H9 (cell line): ENCODE results near the gene SLC35F5. TPM values are rescaled to one million over a fixed set of nuclear protein-coding genes. Genes with fewer than 3 reads are reported as not detected.

Experiments used
- DNase-seq: peaks from one replicate; pipeline ENCODE4 v3.0.0-alpha.2; 2017
- H2AFZ ChIP-seq: one replicate; pipeline ENCODE4 v1.6.1; 2013; ENCODE audit warnings: mild to moderate bottlenecking, low read length, control low read depth, moderate library complexity
- H2AK5ac ChIP-seq: 2 replicates; pipeline ENCODE4 v1.6.1; 2013; ENCODE audit warnings: low read length, control low read depth, mixed read lengths; ENCODE audit not compliant: insufficient read length
- H2BK120ac ChIP-seq: one replicate; pipeline ENCODE4 v1.6.1; 2013; ENCODE audit warnings: low read depth, mild to moderate bottlenecking, low read length, control low read depth, inconsistent platforms; ENCODE audit not compliant: poor library complexity, severe bottlenecking
- H2BK12ac ChIP-seq: 2 replicates; pipeline ENCODE4 v1.6.1; 2013; ENCODE audit warnings: low read length, control low read depth, mixed read lengths, low read depth; ENCODE audit not compliant: insufficient read length
- H2BK15ac ChIP-seq: 2 replicates; pipeline ENCODE4 v1.6.1; 2013; ENCODE audit warnings: low read depth, low read length, control low read depth
- H2BK20ac ChIP-seq: one replicate; pipeline ENCODE4 v1.6.1; 2013; ENCODE audit warnings: low read depth, mild to moderate bottlenecking, low read length, control low read depth, inconsistent platforms; ENCODE audit not compliant: poor library complexity, severe bottlenecking
- H2BK5ac ChIP-seq: 2 replicates; pipeline ENCODE4 v1.6.1; 2013; ENCODE audit warnings: low read length, control low read depth, mixed read lengths; ENCODE audit not compliant: insufficient read length
- H3K14ac ChIP-seq: 2 replicates; pipeline ENCODE4 v1.6.1; 2013; ENCODE audit warnings: low read length, control low read depth; ENCODE audit not compliant: insufficient read depth
- H3K18ac ChIP-seq: 2 replicates; pipeline ENCODE4 v1.6.1; 2013; ENCODE audit warnings: low read depth, mild to moderate bottlenecking, mixed read lengths, low read length, control low read depth; ENCODE audit not compliant: insufficient read length
- H3K23ac ChIP-seq: 2 replicates; pipeline ENCODE4 v1.6.1; 2013; ENCODE audit warnings: low read length, control low read depth, mixed read lengths, low read depth; ENCODE audit not compliant: insufficient read length
- H3K23me2 ChIP-seq: 2 replicates; pipeline ENCODE4 v1.6.1; 2013; ENCODE audit warnings: low read depth, mild to moderate bottlenecking, mixed read lengths, low read length, control low read depth; ENCODE audit not compliant: insufficient read length, poor library complexity, severe bottlenecking
- H3K27ac ChIP-seq: 2 replicates; pipeline ENCODE4 v1.5.1; 2013; ENCODE audit warnings: low read length, control low read depth, mixed read lengths, low read depth; ENCODE audit not compliant: insufficient read length
- H3K27me3 ChIP-seq: 2 replicates; pipeline ENCODE4 v1.6.1; 2013; ENCODE audit warnings: low read length, control low read depth, inconsistent platforms; ENCODE audit not compliant: insufficient read depth
- H3K4ac ChIP-seq: 2 replicates; pipeline ENCODE4 v1.6.1; 2013; ENCODE audit warnings: low read depth, mild to moderate bottlenecking, control low read depth, inconsistent platforms, low read length, moderate library complexity
- H3K4me1 ChIP-seq: 2 replicates; pipeline ENCODE4 v1.6.1; 2013; ENCODE audit warnings: low read length, control low read depth, inconsistent platforms; ENCODE audit not compliant: insufficient read depth
- H3K4me2 ChIP-seq: 2 replicates; pipeline ENCODE4 v1.6.1; 2013; ENCODE audit warnings: low read length, control low read depth, mixed read lengths; ENCODE audit not compliant: insufficient read length, insufficient read depth
- H3K56ac ChIP-seq: 2 replicates; pipeline ENCODE4 v1.6.1; 2013; ENCODE audit warnings: low read depth, mild to moderate bottlenecking, mixed read lengths, low read length, control low read depth; ENCODE audit not compliant: insufficient read length
- H3K79me1 ChIP-seq: 2 replicates; pipeline ENCODE4 v1.6.1; 2013; ENCODE audit warnings: low read depth, mild to moderate bottlenecking, moderate library complexity, low read length, control low read depth, inconsistent platforms; ENCODE audit not compliant: insufficient read depth, poor library complexity, severe bottlenecking
- H3K79me2 ChIP-seq: 2 replicates; pipeline ENCODE4 v1.6.1; 2013; ENCODE audit warnings: low read length, control low read depth, inconsistent platforms; ENCODE audit not compliant: insufficient read depth
- H3K9ac ChIP-seq: 2 replicates; pipeline ENCODE4 v1.6.1; 2013; ENCODE audit warnings: low read length, control low read depth, mixed read lengths; ENCODE audit not compliant: insufficient read length; ENCODE audit errors: extremely low read depth
- H3K9me3 ChIP-seq: one replicate; pipeline ENCODE4 v1.6.1; 2013; ENCODE audit warnings: low read depth, low read length, inconsistent platforms; ENCODE audit not compliant: control insufficient read depth
- H3T11ph ChIP-seq: one replicate; pipeline ENCODE4 v1.6.1; 2013; ENCODE audit warnings: mild to moderate bottlenecking, low read length, control low read depth, inconsistent platforms
- H4K20me1 ChIP-seq: one replicate; pipeline ENCODE4 v1.6.1; 2013; ENCODE audit not compliant: control insufficient read depth, insufficient read length, insufficient read depth
- H4K5ac ChIP-seq: 2 replicates; pipeline ENCODE4 v1.6.1; 2013; ENCODE audit warnings: low read depth, mild to moderate bottlenecking, mixed read lengths, low read length, control low read depth; ENCODE audit not compliant: insufficient read length
- H4K8ac ChIP-seq: replicated peaks from 2 replicates; pipeline ENCODE4 v1.6.1; 2013; ENCODE audit warnings: low read length, control low read depth, mixed read lengths, low read depth; ENCODE audit not compliant: insufficient read length
- H4K91ac ChIP-seq: 2 replicates; pipeline ENCODE4 v1.6.1; 2013; ENCODE audit warnings: low read depth, mild to moderate bottlenecking, moderate library complexity, mixed read lengths, low read length, control low read depth; ENCODE audit not compliant: insufficient read length
- H3K27ac Mint-ChIP-seq, 3 experiments: 2 replicates in 2 of 3; 3 replicates in 1 of 3; pipeline ENCODE4 v1.8.0; 2020 to 2021; ENCODE audit warnings: mixed read lengths in 3 of 3, mild to moderate bottlenecking in 1 of 3, moderate library complexity in 1 of 3
- H3K27me3 Mint-ChIP-seq: 2 replicates; pipeline ENCODE4 v1.8.0; 2021; ENCODE audit warnings: low read depth, mild to moderate bottlenecking, moderate library complexity, mixed read lengths
- H3K36me3 Mint-ChIP-seq, 3 experiments: 2 replicates in 2 of 3; 3 replicates in 1 of 3; pipeline ENCODE4 v1.8.0; 2020 to 2021; ENCODE audit warnings: low read depth in 3 of 3, mixed read lengths in 3 of 3; ENCODE audit not compliant: insufficient read depth in 1 of 3
- H3K4me1 Mint-ChIP-seq, 2 experiments: 2 replicates each; pipeline ENCODE4 v1.8.0; 2020; ENCODE audit warnings: mixed read lengths in 2 of 2
- H3K4me3 Mint-ChIP-seq, 2 experiments: 2 replicates in 1 of 2; 3 replicates in 1 of 2; pipeline ENCODE4 v1.8.0; 2020 to 2021; ENCODE audit warnings: mild to moderate bottlenecking in 2 of 2, mixed read lengths in 2 of 2, moderate library complexity in 1 of 2
- H3K9me3 Mint-ChIP-seq, 2 experiments: 2 replicates in 1 of 2; 3 replicates in 1 of 2; pipeline ENCODE4 v1.8.0; 2020; ENCODE audit warnings: mild to moderate bottlenecking in 2 of 2, mixed read lengths in 2 of 2, moderate library complexity in 1 of 2
- WGBS: extraction: QIAGEN DNeasy Blood & Tissue Kit; methylation state at CpG from one replicate; pipeline ENCODE4 v1.1.7; 2013; ENCODE audit warnings: missing lambda C conversion rate, low lambda C conversion rate, mixed read lengths; ENCODE audit not compliant: insufficient read length; ENCODE audit errors: extremely low coverage; 5-methylcytosine and 5-hydroxymethylcytosine counted together
- total RNA-seq: library from RNA; stranded (reverse); gene quantifications from 2 replicates; pipeline ENCODE4 v1.2.1, GENCODE V29; 2021
- TF ChIP-seq, protein P1 (sequence below): fragments of 200-600 bp; sonication (generic); conservative IDR thresholded peaks from 3 replicates; pipeline ENCODE4 v1.8.0; 2021; ENCODE audit warnings: antibody characterized with exemption, mild to moderate bottlenecking

Gene SLC35F5
- total RNA-seq, 1 experiment from 2014 or later, result 31.3 TPM

DNA sequence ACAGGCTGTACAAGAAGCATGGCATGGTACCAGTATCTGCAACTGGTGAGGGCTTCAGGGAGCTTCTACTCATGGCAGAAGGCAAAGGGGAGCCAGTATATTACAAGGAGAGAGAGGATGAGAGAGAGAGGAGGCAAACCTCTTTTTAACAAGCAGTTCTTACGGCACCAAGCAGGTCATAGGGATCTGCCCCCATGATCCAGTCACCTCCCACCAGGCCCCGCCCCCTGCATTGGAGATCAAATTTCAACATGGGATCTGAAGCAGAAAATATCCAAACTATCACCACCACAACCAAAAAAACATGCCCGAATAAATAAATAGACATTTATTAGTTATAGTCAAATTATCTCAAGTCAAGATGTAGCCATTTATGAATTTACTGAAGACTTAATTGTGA lies 14.5 kb upstream of the SLC35F5 start:
- Mint-ChIP-seq H3K27me3 (peaks cover 3% of the 10 kb centered on the region), H3K27ac (no peak overlapping the region; a peak in 2 of 7 replicates), H3K36me3 (no peaks in the 10 kb centered on the region; a peak in 2 of 7 replicates), H3K4me1 (peaks cover 0 to 7% of the 10 kb centered on the region in 2 experiments; a peak in 3 of 4 replicates), H3K4me3 (no peak overlapping the region), H3K9me3 (peaks cover 4 to 6% of the 10 kb centered on the region in 2 experiments; a peak in 3 of 5 replicates)
- H2BK20ac ChIP-seq, result no peak overlapping the region
- H4K91ac ChIP-seq, result no peak overlapping the region
- TF ChIP-seq, protein P1, sequence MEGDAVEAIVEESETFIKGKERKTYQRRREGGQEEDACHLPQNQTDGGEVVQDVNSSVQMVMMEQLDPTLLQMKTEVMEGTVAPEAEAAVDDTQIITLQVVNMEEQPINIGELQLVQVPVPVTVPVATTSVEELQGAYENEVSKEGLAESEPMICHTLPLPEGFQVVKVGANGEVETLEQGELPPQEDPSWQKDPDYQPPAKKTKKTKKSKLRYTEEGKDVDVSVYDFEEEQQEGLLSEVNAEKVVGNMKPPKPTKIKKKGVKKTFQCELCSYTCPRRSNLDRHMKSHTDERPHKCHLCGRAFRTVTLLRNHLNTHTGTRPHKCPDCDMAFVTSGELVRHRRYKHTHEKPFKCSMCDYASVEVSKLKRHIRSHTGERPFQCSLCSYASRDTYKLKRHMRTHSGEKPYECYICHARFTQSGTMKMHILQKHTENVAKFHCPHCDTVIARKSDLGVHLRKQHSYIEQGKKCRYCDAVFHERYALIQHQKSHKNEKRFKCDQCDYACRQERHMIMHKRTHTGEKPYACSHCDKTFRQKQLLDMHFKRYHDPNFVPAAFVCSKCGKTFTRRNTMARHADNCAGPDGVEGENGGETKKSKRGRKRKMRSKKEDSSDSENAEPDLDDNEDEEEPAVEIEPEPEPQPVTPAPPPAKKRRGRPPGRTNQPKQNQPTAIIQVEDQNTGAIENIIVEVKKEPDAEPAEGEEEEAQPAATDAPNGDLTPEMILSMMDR, result no peak
- no peak overlapping the region for H2BK15ac ChIP-seq
- H4K5ac ChIP-seq, result no peak overlapping the region
- H4K8ac ChIP-seq, result no peak overlapping the region
- no peak overlapping the region for H3K56ac ChIP-seq
- H3K79me1 ChIP-seq, result no peaks in the 10 kb centered on the region
- H2BK5ac ChIP-seq, result no peak overlapping the region
- no peak overlapping the region for H3K18ac ChIP-seq
- no peak overlapping the region for H2AK5ac ChIP-seq
- no peak overlapping the region for H2AFZ ChIP-seq
- H4K20me1 ChIP-seq, result no peaks in the 10 kb centered on the region
- H3K4me1 ChIP-seq, result no peaks in the 10 kb centered on the region
- no peak overlapping the region for H3K27ac ChIP-seq
- H3K23me2 ChIP-seq, result no peaks in the 10 kb centered on the region
- peak; percentile 55 for DNase-seq
- H3T11ph ChIP-seq, result no peak overlapping the region
- H3K23ac ChIP-seq, result no peak overlapping the region
- H3K79me2 ChIP-seq, result no peaks in the 10 kb centered on the region
- no peaks in the 10 kb centered on the region for H3K9me3 ChIP-seq
- no peak overlapping the region for H2BK120ac ChIP-seq
- H3K9ac ChIP-seq, result no peak overlapping the region
- H2BK12ac ChIP-seq, result no peak overlapping the region
- H3K27me3 ChIP-seq, result no peaks in the 10 kb centered on the region
- no peak overlapping the region for H3K14ac ChIP-seq
- H3K4ac ChIP-seq, result no peak overlapping the region
- WGBS, result no CpG with 5 or more reads among the region's 3 CpGs
- H3K4me2 ChIP-seq, result no peak overlapping the region
